ENCODE measurements around the gene S100A1.

DNA sequence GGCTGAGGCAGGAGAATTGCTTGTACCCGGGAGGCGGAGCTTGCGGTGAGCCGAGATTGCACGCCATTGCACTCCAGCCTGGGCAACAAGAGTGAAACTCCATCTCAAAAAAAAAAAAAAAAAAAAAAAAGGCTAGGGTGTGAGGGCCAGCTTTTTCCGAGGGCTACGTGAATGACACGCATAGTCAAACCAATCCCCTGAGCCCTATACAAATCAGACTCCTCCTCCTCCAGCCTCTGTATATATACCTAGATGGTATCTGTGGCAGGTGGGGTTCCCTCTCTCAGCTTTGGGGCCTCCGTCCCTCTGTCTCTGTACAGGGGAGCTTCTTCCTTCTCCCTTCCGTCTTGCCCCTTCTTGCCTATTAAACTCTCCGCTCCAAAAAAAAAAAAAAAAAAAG lies 22.0 kb upstream of the S100A1 start:
- TF ChIP-seq, protein P1, sequence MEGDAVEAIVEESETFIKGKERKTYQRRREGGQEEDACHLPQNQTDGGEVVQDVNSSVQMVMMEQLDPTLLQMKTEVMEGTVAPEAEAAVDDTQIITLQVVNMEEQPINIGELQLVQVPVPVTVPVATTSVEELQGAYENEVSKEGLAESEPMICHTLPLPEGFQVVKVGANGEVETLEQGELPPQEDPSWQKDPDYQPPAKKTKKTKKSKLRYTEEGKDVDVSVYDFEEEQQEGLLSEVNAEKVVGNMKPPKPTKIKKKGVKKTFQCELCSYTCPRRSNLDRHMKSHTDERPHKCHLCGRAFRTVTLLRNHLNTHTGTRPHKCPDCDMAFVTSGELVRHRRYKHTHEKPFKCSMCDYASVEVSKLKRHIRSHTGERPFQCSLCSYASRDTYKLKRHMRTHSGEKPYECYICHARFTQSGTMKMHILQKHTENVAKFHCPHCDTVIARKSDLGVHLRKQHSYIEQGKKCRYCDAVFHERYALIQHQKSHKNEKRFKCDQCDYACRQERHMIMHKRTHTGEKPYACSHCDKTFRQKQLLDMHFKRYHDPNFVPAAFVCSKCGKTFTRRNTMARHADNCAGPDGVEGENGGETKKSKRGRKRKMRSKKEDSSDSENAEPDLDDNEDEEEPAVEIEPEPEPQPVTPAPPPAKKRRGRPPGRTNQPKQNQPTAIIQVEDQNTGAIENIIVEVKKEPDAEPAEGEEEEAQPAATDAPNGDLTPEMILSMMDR (IDR thresholded peaks at IDR 0.05): no peak
- TF ChIP-seq POLR2AphosphoS5 (IDR thresholded peaks at IDR 0.05): no peak
